GM21390 (cell line): ENCODE data around the gene CFAP45.

Source experiments
- ATAC-seq: cut with Tn5 transposase; IDR thresholded peaks from one replicate; pipeline ENCODE4 v1.9.1; 2021; ENCODE audit not compliant: unreplicated experiment

Gene CFAP45, protein sequence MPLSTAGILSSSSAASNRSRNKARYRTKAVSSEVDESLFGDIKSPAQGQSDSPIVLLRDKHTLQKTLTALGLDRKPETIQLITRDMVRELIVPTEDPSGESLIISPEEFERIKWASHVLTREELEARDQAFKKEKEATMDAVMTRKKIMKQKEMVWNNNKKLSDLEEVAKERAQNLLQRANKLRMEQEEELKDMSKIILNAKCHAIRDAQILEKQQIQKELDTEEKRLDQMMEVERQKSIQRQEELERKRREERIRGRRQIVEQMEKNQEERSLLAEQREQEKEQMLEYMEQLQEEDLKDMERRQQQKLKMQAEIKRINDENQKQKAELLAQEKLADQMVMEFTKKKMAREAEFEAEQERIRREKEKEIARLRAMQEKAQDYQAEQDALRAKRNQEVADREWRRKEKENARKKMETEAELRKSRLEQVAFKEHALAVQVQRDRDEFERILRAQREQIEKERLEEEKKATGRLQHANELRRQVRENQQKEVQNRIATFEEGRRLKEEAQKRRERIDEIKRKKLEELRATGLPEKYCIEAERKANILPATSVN

GRCh38 chr1:159900086-159900680, at the start of gene CFAP45:
Gene CFAP45 (minus strand): TSS chr1:159900165. CDS start chr1:159900098, 67 bp downstream.
- no peak for ATAC-seq

GRCh38 chr1:159949123-159949522, 49.2 kb upstream of the CFAP45 start:
- ATAC-seq: no peak

DNA sequence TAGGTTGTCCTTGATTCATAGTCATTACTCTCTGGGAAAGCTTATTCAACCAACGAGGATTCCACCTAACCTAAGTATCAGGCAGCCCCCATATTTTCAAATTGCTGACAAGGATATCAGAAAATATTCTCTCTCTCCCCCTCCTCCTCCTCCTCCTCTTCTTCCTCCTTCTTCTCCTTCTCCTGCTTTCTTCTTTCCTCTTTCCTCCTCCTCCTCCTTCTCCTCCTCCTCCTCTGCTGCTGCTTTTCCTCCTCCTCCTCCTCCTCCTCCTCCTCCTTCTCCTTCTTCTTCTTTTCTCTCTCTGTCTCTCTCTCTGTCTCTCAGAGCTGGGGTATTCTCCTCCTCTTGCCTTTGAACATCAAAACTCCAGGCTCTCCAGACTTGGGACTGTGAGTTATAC, 48.0 kb upstream of the CFAP45 start:
- ATAC-seq: no peak

- ATAC-seq: no peak
Observed at GRCh38 chr1:159946242-159947187, 46.5 kb upstream of the CFAP45 start.

GRCh38 chr1:159945483-159946241, 45.7 kb upstream of the CFAP45 start, which contains the start of gene IGSF9:
Gene IGSF9 (minus strand): TSS chr1:159945613. CDS start chr1:159943454, 2,159 bp downstream.
- ATAC-seq: no peak

DNA sequence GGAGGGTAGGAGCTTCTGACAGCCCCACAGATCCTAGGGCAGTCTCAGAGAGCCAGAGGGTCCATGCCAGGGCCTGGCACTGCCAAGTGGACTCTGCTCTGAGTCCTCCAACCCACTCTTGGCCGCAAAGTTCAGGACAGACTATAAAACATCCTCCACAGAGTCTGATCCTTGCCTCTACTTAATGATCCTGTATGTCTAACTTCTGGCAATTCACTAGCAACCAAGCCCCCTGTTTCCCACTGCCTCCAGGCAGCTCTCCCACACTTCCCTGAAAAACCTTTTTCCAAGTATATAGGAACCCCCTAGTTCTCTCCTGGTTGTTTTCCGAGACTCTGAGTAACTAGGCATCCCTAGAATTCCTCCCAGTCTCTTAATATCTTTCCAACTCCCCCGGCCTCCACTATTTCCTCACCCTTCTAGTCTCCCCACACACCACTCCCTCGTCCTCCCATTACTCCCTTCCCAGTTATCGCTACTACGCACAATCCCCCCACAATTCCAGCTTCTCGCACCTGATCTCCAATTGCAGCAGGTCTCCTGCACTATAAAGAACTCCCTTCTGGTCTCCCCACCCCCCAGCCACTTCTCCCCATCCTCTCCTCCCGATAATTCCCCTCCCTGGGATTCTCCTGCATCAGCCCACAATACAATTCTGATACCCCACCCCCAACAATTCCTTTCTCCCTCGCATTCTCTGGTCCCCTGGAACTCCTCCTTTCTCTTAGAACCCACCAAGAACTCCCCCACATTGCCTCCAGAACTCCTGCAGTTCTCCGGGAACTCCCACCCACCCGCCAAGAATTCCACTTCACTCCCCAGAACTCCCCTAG, 44.9 kb upstream of the CFAP45 start:
- no peak for ATAC-seq

GRCh38 chr1:159943908-159944622, 44.1 kb upstream of the CFAP45 start:
- no peak for ATAC-seq

DNA sequence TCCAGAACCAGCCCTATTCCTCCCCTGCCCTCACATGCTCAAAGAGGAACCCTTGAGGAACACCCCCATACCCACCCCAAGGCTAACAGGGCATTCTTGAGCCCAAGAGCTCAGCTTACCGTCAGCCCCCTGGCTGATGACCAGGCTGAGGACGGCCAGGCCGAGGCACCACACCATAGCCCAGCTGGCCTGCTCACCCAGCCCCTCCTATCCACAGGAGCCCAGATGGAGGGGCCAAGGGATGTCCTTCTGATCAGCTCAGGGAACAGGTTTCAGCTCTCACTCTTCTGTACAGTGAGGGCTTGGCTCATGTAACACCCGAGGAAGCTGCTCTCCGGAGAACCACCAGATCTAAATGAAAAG, 43.3 kb upstream of the CFAP45 start:
- ATAC-seq: no peak

DNA sequence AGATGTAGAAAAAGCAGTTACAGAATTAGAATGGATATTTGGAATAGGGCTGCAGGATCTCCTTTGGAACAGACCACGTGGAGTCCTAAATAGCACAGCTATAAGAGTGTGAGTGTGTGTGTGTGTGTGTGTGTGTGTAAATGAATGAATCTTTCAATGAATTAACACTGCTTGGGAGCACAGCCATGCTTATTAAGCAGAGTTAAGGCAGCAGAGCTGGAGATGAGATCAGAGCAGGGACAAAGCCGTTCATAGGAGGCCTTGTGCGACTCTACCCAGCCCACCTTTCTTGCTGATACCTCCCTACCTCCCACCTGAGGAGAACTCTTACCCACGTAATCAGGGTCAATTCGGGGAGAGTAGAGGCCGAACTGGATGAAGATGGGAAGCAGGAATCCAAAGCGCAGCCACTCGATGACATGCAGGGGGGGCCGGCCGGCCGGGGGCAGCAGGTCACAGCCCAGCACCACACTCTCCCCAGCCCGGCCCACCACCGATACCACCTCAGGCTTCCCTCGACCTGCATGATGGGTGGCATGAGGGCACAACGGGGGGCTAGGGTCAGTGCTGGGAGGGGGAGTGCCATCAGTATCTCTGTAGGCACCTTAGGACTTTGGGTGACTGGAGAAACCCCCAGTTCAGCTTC, 42.8 kb upstream of the CFAP45 start:
- no peak for ATAC-seq

DNA sequence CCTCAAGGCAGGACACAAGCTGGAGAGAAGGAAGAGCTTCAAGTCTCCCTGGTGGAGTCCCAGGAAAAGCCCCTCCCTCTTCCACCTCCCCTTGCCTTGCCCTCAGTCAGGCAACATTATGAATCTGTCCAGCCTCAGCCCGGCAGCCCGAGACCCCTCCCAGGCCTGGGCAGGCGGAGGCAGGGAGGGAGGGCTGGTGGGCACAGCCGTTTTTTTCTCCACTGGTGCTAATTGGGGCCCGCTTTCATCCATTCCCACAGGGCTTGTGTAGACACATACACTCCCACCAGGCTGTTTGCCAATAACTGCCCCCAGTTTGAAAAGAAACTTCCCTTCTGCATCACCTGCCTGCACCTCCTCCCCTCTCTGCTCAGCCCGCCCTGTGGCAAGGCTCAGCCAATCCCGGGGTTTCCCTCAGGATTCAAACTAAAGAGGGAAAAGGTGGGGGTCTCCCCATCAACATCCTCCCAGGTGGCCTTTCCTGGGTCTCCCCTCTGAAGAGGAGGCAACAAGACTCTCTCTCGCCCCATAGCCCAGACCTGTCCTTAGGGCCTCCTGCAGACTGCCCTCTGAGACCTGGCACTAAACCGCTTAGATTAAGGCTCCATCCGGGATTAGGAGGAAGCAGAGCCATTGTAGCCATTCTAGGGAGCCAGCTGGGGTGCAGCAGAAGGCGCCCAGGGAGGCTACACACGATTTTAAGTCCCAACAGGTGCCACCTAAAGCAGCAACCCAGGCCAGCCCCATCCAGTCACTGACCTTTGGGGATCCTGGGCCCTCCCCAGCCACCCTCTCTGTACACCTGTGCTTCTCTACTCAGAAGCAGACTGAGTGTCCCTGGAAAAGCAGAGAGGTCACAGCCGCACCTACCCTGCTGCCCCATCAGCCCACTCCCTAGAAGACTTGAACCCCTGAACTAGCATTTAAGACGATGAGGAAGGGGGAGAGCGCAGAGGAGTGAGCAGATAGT, 41.9 kb upstream of the CFAP45 start:
- no peak for ATAC-seq

GRCh38 chr1:159941141-159941540, 41.2 kb upstream of the CFAP45 start:
- no peak for ATAC-seq

DNA sequence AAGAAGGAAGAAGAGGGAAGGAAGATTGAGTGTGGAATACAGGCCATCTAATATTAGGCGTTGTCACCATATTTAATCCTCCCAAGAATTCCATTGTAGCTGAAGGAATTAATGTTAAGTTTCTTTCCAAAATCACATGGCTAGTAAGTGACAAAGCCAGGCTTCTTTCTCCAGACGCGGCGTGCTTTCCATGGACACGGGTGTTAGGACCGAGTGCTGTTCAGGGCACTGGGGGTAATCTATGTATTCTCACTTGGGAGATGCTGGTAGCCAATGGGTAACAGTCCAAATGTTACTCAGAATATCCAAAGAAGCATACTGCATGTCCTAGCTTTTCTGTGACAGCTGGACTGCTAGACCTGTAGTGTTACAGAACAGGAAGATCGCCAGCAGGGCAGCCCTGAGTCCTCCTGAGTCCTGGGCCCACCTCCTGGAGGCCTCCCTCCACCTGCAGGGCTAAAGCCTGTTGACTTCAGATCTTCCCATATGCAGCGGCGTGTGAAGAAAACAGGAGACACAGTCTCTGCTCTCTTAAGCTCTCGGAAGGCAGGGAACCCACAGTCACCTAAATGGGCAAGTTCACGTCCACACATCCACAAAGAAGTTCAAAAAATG, 40.1 kb upstream of the CFAP45 start:
- ATAC-seq: no peak

- no peak for ATAC-seq
Observed at GRCh38 chr1:159939678-159940002, 39.7 kb upstream of the CFAP45 start.

DNA sequence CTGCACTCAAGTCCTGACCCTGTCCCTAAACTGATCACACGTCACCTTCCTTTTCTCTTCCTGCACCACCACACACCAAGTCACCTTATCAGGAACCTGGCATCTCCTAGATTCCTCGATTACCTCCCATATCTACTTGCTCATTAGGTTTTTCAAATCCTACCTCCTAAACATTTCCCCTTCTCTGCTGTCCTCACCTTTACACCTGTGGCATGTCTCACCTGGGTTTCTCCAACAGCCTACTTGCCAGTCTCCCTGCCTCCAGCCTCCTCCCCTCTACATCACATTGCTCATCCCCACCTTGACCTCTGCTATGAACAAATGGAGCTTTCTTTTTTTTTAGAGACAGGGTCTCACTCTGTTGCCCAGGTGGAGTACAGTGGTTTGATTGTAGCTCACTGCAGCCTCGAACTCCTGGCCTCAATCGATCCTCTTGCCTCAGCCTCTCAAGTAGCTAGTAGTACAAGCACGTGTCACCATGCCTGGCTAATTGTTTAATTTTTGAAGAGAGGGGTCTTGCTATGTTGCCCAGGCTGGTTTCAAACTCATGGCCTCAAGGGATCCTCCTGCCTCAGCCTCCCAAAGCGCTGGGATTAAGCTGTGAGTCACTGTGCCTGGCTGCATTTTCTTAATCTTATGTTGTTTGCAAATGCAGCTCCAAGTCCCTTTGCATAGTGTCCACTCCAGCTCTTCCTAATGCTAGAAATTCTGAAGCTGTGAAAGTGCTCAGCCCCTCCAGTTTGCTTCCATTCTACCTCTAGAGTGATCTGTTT, 39.1 kb upstream of the CFAP45 start:
- no peak for ATAC-seq

DNA sequence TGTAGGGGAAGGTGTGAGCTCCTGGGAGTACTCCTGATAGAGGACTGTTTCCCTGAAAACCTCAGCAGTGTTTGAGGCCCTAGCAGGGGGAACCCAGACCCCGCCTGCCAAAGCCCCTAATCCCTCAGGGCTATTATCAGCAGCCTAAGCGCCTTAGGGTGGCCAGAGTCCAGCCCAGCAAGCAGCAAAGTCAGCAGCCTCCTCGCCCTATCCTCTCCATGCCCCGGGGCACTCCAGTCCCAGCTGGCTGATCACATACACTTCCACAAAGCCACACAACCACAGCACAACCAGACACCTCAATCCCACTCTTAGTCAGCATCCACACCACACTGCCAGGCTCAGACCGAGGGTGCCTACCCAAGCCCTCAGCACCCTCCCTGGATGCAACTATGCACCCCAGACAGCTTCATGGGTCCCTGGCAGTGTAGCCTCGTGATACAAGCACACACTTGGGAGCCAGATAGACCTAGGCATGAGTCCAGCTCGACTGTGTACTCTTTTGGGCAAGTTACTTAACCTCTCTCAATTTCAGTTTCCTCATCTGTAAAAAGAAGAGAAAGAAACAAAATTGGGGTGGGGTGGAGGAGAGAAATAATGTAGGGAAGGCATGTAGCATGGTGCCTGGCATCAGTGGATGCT, 38.4 kb upstream of the CFAP45 start:
- ATAC-seq: no peak
